ENCODE results near the gene HPSE.

The HPSE gene

GRCh38 chr4:83334425-83335241 is at the start of gene HPSE:
HPSE (minus strand) TSS chr4:83334848; CDS start chr4:83334782, 66 bp downstream.
- DNase-seq (ENCODE audit: low read depth in 1 of 2, low spot score in 1 of 2): peak; percentile 44 to 46

- no peak for DNase-seq (ENCODE audit: low read depth in 1 of 2, low spot score in 1 of 2)
These were observed 48.2 kb upstream of the HPSE start for GRCh38 chr4:83382850-83383249.

- DNase-seq (ENCODE audit: low read depth in 1 of 2, low spot score in 1 of 2): no peak
These were observed 46.5 kb upstream of the HPSE start for GRCh38 chr4:83381173-83381572.

- DNase-seq (ENCODE audit: low read depth in 1 of 2, low spot score in 1 of 2): no peak
These were observed 43.8 kb upstream of the HPSE start for GRCh38 chr4:83378419-83378818.

- no peak for DNase-seq (ENCODE audit: low read depth in 1 of 2, low spot score in 1 of 2)
These were observed 38.3 kb upstream of the HPSE start for GRCh38 chr4:83372931-83373330.

- no peak for DNase-seq (ENCODE audit: low read depth in 1 of 2, low spot score in 1 of 2)
These were observed 37.3 kb upstream of the HPSE start for GRCh38 chr4:83371936-83372335.

- DNase-seq (ENCODE audit: low read depth in 1 of 2, low spot score in 1 of 2): no peak
These were observed 36.6 kb upstream of the HPSE start for GRCh38 chr4:83371235-83371634.

- no peak for DNase-seq (ENCODE audit: low read depth in 1 of 2, low spot score in 1 of 2)
These were observed 35.9 kb upstream of the HPSE start for GRCh38 chr4:83370640-83370906.

- no peak for DNase-seq (ENCODE audit: low read depth in 1 of 2, low spot score in 1 of 2)
These were observed 35.4 kb upstream of the HPSE start for GRCh38 chr4:83369831-83370639.

- no peak for DNase-seq (ENCODE audit: low read depth in 1 of 2, low spot score in 1 of 2)
These were observed 29.7 kb upstream of the HPSE start for GRCh38 chr4:83364312-83364711.

GRCh38 chr4:83362492-83363329 is 28.1 kb upstream of the HPSE start:
- DNase-seq (ENCODE audit: low read depth in 1 of 2, low spot score in 1 of 2): no peak

GRCh38 chr4:83361416-83362103 is 26.9 kb upstream of the HPSE start:
- no peak for DNase-seq (ENCODE audit: low read depth in 1 of 2, low spot score in 1 of 2)

- no peak for DNase-seq (ENCODE audit: low read depth in 1 of 2, low spot score in 1 of 2)
These were observed 25.4 kb upstream of the HPSE start for GRCh38 chr4:83360018-83360417.

- no peak for DNase-seq (ENCODE audit: low read depth in 1 of 2, low spot score in 1 of 2)
These were observed 23.8 kb upstream of the HPSE start for GRCh38 chr4:83358410-83358809.

GRCh38 chr4:83356899-83357661 is 22.4 kb upstream of the HPSE start:
- no peak for DNase-seq (ENCODE audit: low read depth in 1 of 2, low spot score in 1 of 2)

GRCh38 chr4:83353516-83353915 is 18.9 kb upstream of the HPSE start:
- no peak for DNase-seq (ENCODE audit: low read depth in 1 of 2, low spot score in 1 of 2)

- no peak for DNase-seq (ENCODE audit: low read depth in 1 of 2, low spot score in 1 of 2)
These were observed 13.4 kb upstream of the HPSE start for GRCh38 chr4:83348074-83348473.

GRCh38 chr4:83342476-83342875 is 7.8 kb upstream of the HPSE start:
- DNase-seq (ENCODE audit: low read depth in 1 of 2, low spot score in 1 of 2): no peak

- no peak for DNase-seq (ENCODE audit: low read depth in 1 of 2, low spot score in 1 of 2)
These were observed 6.2 kb upstream of the HPSE start for GRCh38 chr4:83340692-83341343.

GRCh38 chr4:83339573-83339972 is 4.9 kb upstream of the HPSE start:
- DNase-seq (ENCODE audit: low read depth in 1 of 2, low spot score in 1 of 2): no peak
